HFFc6 (cell line): ENCODE data around the gene DNAJB6. TPM values are rescaled to one million over a fixed set of nuclear protein-coding genes. Genes with fewer than 3 reads are reported as not detected.

Experiments used
- DNase-seq: peaks from one replicate; pipeline ENCODE4 v3.0.0-alpha.2; 2018
- H3K27ac Mint-ChIP-seq: 2 replicates; pipeline ENCODE4 v1.8.0; 2020; ENCODE audit warnings: mild to moderate bottlenecking, mixed read lengths
- H3K27me3 Mint-ChIP-seq: 2 replicates; pipeline ENCODE4 v1.8.0; 2021; ENCODE audit warnings: mild to moderate bottlenecking, moderate library complexity, mixed read lengths; ENCODE audit not compliant: insufficient read depth
- H3K36me3 Mint-ChIP-seq: 2 replicates; pipeline ENCODE4 v1.8.0; 2021; ENCODE audit warnings: low read depth, mixed read lengths
- H3K4me1 Mint-ChIP-seq: 2 replicates; pipeline ENCODE4 v1.8.0; 2020; ENCODE audit warnings: low read depth, mixed read lengths
- H3K4me3 Mint-ChIP-seq: 2 replicates; pipeline ENCODE4 v1.8.0; 2020; ENCODE audit warnings: mild to moderate bottlenecking, moderate library complexity, mixed read lengths
- H3K9me3 Mint-ChIP-seq: 2 replicates; pipeline ENCODE4 v1.8.0; 2020; ENCODE audit warnings: mild to moderate bottlenecking, mixed read lengths
- total RNA-seq, 6 experiments: library from RNA; stranded (reverse); fragmentation: NEBNext Ultra II Directional; extraction: Animal tissue kit (Norgen Biotek cat#: 25700); gene quantifications; 2 replicates in 1 of 6; 3 replicates in 5 of 6; pipeline ENCODE4 v1.2.3, GENCODE V29; 2021
- TF ChIP-seq, protein P1 (sequence below): fragments of 200-600 bp; sonication (generic); IDR thresholded peaks from 2 replicates; pipeline ENCODE4 v1.5.0; 2021; ENCODE audit warnings: antibody characterized with exemption, mild to moderate bottlenecking

DNAJB6 gene
- total RNA-seq, 6 experiments from 2014 or later: 135 to 204 (median 163) TPM

- H3K27ac Mint-ChIP-seq: no peak overlapping the region
- no peaks in the 10 kb centered on the region; the same call in 1 of the 2 replicates for H3K27me3 Mint-ChIP-seq
- peaks cover 7% of the 10 kb centered on the region for H3K36me3 Mint-ChIP-seq
- peaks cover 14% of the 10 kb centered on the region for H3K9me3 Mint-ChIP-seq
- no peak overlapping the region for H3K4me3 Mint-ChIP-seq
- DNase-seq: no peak
- peaks cover 11% of the 10 kb centered on the region for H3K4me1 Mint-ChIP-seq
- TF ChIP-seq, protein P1, sequence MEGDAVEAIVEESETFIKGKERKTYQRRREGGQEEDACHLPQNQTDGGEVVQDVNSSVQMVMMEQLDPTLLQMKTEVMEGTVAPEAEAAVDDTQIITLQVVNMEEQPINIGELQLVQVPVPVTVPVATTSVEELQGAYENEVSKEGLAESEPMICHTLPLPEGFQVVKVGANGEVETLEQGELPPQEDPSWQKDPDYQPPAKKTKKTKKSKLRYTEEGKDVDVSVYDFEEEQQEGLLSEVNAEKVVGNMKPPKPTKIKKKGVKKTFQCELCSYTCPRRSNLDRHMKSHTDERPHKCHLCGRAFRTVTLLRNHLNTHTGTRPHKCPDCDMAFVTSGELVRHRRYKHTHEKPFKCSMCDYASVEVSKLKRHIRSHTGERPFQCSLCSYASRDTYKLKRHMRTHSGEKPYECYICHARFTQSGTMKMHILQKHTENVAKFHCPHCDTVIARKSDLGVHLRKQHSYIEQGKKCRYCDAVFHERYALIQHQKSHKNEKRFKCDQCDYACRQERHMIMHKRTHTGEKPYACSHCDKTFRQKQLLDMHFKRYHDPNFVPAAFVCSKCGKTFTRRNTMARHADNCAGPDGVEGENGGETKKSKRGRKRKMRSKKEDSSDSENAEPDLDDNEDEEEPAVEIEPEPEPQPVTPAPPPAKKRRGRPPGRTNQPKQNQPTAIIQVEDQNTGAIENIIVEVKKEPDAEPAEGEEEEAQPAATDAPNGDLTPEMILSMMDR: no peak
Observed at GRCh38 chr7:157440346-157441022, 103.7 kb downstream of the DNAJB6 start.

DNA sequence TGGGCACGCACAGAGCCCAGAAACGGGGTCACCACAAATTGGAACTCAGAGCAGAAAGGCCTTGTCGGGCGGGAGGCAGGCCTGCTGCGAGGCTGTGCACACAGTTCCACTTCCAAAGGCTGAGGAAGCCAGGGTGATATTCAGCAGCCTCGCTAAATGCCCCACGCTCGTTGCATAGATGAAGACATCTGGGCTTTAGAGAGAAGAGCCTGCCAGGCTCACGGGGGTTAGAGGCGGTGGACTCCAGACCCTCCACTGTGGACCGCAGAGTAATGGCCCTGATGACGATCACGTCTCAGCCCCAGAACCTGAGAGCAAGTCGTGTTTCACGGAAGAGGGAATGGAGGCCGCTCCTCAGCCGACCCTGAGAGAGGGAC lies 104.2 kb downstream of the DNAJB6 start:
- peaks cover 7% of the 10 kb centered on the region for H3K36me3 Mint-ChIP-seq
- H3K9me3 Mint-ChIP-seq: peaks cover 14% of the 10 kb centered on the region
- DNase-seq: no peak
- H3K4me1 Mint-ChIP-seq: peaks cover 11% of the 10 kb centered on the region
- TF ChIP-seq, protein P1: no peak
- H3K27me3 Mint-ChIP-seq: no peaks in the 10 kb centered on the region; the same call in 1 of the 2 replicates
- no peak overlapping the region for H3K4me3 Mint-ChIP-seq
- no peak overlapping the region for H3K27ac Mint-ChIP-seq

- no peak for DNase-seq
- H3K27ac Mint-ChIP-seq: no peak overlapping the region
- H3K36me3 Mint-ChIP-seq: peaks cover 7% of the 10 kb centered on the region
- H3K4me3 Mint-ChIP-seq: no peak overlapping the region
- peaks cover 2% of the 10 kb centered on the region for H3K4me1 Mint-ChIP-seq
- no peaks in the 10 kb centered on the region; the same call in none of the 2 replicates for H3K27me3 Mint-ChIP-seq
- TF ChIP-seq, protein P1: no peak
- peaks cover 14% of the 10 kb centered on the region for H3K9me3 Mint-ChIP-seq
Observed at GRCh38 chr7:157442456-157442855, 105.7 kb downstream of the DNAJB6 start.

GRCh38 chr7:157442993-157443831 lies 106.4 kb downstream of the DNAJB6 start:
- H3K9me3 Mint-ChIP-seq: peaks cover 14% of the 10 kb centered on the region
- TF ChIP-seq, protein P1: no peak
- H3K36me3 Mint-ChIP-seq: peaks cover 7% of the 10 kb centered on the region
- H3K4me3 Mint-ChIP-seq: no peak overlapping the region
- no peaks in the 10 kb centered on the region for H3K4me1 Mint-ChIP-seq
- no peak for DNase-seq
- H3K27ac Mint-ChIP-seq: no peak overlapping the region
- H3K27me3 Mint-ChIP-seq: no peaks in the 10 kb centered on the region; the same call in none of the 2 replicates

DNA sequence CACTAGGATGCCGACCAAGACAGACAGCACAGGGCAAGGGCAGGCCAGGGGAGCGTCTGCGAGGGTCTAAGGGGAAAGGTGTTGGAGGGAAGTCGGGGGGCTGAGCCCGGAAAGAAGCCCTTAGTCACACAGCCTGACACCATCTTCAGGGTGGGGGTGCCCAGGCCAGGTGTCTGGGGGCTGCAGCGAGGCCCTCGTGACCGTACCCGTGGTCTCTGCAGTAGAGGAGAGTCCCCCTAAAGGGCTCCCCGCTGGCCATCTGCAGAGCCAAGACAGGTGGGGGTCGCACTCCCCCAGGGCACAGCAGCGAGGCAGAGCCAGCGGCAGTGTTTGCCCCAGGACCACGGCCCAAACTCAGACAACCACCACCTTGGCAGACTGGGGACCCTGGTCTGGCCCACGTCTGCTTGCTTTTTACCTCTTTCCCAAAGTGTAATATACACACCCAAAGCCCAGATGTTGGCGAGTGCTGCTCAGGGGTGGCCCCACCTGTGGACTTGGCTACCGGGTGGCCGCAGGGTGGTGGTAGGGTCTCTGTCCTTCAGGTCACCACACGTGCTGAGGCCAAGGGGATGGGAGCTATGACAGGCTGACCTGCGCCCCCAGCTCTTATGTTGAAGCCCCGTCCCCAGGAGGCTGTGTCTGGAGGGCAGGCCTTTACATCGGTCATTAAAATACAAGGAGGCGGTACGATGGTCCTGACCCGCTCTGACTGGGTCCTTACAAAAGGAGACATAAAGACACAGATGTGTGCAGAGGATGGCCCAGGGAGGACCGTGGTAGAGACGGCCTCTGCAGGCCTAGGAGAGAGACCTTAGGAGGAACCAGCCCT lies 107.4 kb downstream of the DNAJB6 start:
- Mint-ChIP-seq H3K27me3 (no peaks in the 10 kb centered on the region; the same call in none of the 2 replicates), H3K36me3 (peaks cover 7% of the 10 kb centered on the region), H3K4me3 (no peak overlapping the region), H3K4me1 (no peaks in the 10 kb centered on the region), H3K27ac (no peak overlapping the region), H3K9me3 (peaks cover 14% of the 10 kb centered on the region)
- TF ChIP-seq, protein P1: no peak
- no peak for DNase-seq
